Panc1 (cell line): ENCODE measurements around the gene LIPC. TPM values are rescaled to one million over a fixed set of nuclear protein-coding genes. Genes with fewer than 3 reads are reported as not detected.

Experiments used
- ATAC-seq: fragments of 200-7000 bp; cut with Tn5 transposase; 2 replicates; pipeline ENCODE4 v1.9.1; 2020; ENCODE audit warnings: mild to moderate bottlenecking, moderate library complexity
- BruUV-seq: library from RNA; stranded (reverse); fragments of 400-500 nt; replicated peaks from 2 replicates; lab custom pipeline; 2021; lab: Mats Ljungman, UMichigan
- CTCF ChIA-PET: fragments of 300-600 bp; sonication (Branson Sonifier 250); formaldehyde crosslinking; loops from one replicate; lab custom pipeline; 2022; ENCODE audit warnings: antibody characterized with exemption; lab: Charles Lee
- POLR2A ChIA-PET: fragments of 300-600 bp; sonication (Branson Sonifier 250); formaldehyde crosslinking; loops from one replicate; lab custom pipeline; 2022; ENCODE audit warnings: antibody characterized with exemption; lab: Charles Lee
- DNase-seq: peaks from one replicate; pipeline ENCODE4 v3.0.0-alpha.2; 2010; ENCODE audit warnings: low read depth, low spot score
- H3K27ac ChIP-seq: 2 replicates; pipeline ENCODE4 v1.5.1; 2011; ENCODE audit warnings: mild to moderate bottlenecking, low read length, inconsistent platforms
- H3K27me3 ChIP-seq: fragments of 200-500 bp; sonication (Bioruptor generic); 2 replicates; pipeline ENCODE4 v1.6.0; 2014; ENCODE audit warnings: low read length, inconsistent platforms; ENCODE audit not compliant: control insufficient read depth, insufficient read depth
- H3K36me3 ChIP-seq: fragments of 200-500 bp; sonication (Bioruptor generic); 2 replicates; pipeline ENCODE4 v1.5.1; 2014; ENCODE audit warnings: inconsistent platforms, mild to moderate bottlenecking, low read length, moderate library complexity; ENCODE audit not compliant: control insufficient read depth, insufficient read depth
- H3K4me1 ChIP-seq: 2 replicates; pipeline ENCODE4 v1.5.1; 2011; ENCODE audit warnings: inconsistent platforms, mild to moderate bottlenecking, low read length, moderate library complexity; ENCODE audit not compliant: control insufficient read depth, insufficient read depth
- H3K4me3 ChIP-seq, 2 experiments: 2 replicates each; pipeline ENCODE4 v1.5.1; 2011 to 2012; ENCODE audit warnings: low read depth in 2 of 2, low read length in 2 of 2, mild to moderate bottlenecking in 2 of 2, inconsistent platforms in 1 of 2, moderate library complexity in 1 of 2
- H3K9me3 ChIP-seq: fragments of 200-500 bp; sonication (Bioruptor generic); 2 replicates; pipeline ENCODE4 v1.5.1; 2014; ENCODE audit warnings: low read depth, mild to moderate bottlenecking, inconsistent platforms, low read length, moderate library complexity; ENCODE audit not compliant: control insufficient read depth, insufficient read depth
- POLR2AphosphoS5 ChIP-seq: IDR thresholded peaks from 2 replicates; pipeline ENCODE4 v1.6.1; 2012; ENCODE audit warnings: mild to moderate bottlenecking, low read depth, low read length, moderate library complexity
- REST ChIP-seq, 2 experiments: IDR thresholded peaks; 2 replicates each; pipeline ENCODE4 v1.6.1; 2011 to 2012; ENCODE audit warnings: low read depth in 2 of 2, control low read depth in 1 of 2, low read length in 1 of 2, mild to moderate bottlenecking in 1 of 2, moderate library complexity in 1 of 2; ENCODE audit not compliant: insufficient read depth in 1 of 2
- SIN3A ChIP-seq: IDR thresholded peaks from 2 replicates; pipeline ENCODE4 v1.6.1; 2012; ENCODE audit warnings: low read depth, mild to moderate bottlenecking, low read length, moderate library complexity, borderline replicate concordance; ENCODE audit not compliant: insufficient read depth
- TCF7L2 ChIP-seq: IDR thresholded peaks from 2 replicates; pipeline ENCODE4 v1.6.1; 2011; ENCODE audit warnings: mild to moderate bottlenecking, low read depth, low read length, inconsistent platforms
- in situ Hi-C: cut with HindIII; loops from 2 replicates; pipeline ENCODE4 v1.10.0; 2016; ENCODE audit warnings: low sequenced_read_pairs, low pct_unique_long_range_greater_than_20kb
- intact Hi-C: fragments of 100-400 bp; cut with micrococcal nuclease; formaldehyde crosslinking; loops from one replicate; pipeline ENCODE4 v1.10.0; 2022; ENCODE audit not compliant: unreplicated experiment
- total RNA-seq: library from RNA; stranded (reverse); gene quantifications from one replicate; pipeline ENCODE4 v1.2.1, GENCODE V29; 2021; ENCODE audit not compliant: unreplicated experiment
- TF ChIP-seq, protein P1 (sequence below): fragments of 450-650 bp; IDR thresholded peaks from 2 replicates; pipeline ENCODE4 v1.5.1; 2017; ENCODE audit warnings: mild to moderate bottlenecking

LIPC gene
- total RNA-seq, 1 experiment from 2014 or later: not detected

- no peak overlapping the region for H3K27ac ChIP-seq
- no peaks in the 10 kb centered on the region for H3K27me3 ChIP-seq
- intact Hi-C loops: no loop called here
- no peak for DNase-seq
- BruUV-seq: no TSS peak
- H3K36me3 ChIP-seq: no peaks in the 10 kb centered on the region
- CTCF ChIA-PET: no interaction called here
- H3K4me1 ChIP-seq: no peaks in the 10 kb centered on the region
- POLR2A ChIA-PET: no interaction called here
- H3K9me3 ChIP-seq: no peaks in the 10 kb centered on the region
- in situ Hi-C loops: no loop called here
- no peak for ATAC-seq
- H3K4me3 ChIP-seq: no peak overlapping the region
- TF ChIP-seq POLR2AphosphoS5 (no peak), SIN3A (no peak), TCF7L2 (no peak), REST (IDR thresholded peaks at IDR 0.05; ENCODE audit: insufficient read depth in 1 of 2, low read depth in 2 of 2, low read length in 1 of 2) (no peak)
- TF ChIP-seq, protein P1, sequence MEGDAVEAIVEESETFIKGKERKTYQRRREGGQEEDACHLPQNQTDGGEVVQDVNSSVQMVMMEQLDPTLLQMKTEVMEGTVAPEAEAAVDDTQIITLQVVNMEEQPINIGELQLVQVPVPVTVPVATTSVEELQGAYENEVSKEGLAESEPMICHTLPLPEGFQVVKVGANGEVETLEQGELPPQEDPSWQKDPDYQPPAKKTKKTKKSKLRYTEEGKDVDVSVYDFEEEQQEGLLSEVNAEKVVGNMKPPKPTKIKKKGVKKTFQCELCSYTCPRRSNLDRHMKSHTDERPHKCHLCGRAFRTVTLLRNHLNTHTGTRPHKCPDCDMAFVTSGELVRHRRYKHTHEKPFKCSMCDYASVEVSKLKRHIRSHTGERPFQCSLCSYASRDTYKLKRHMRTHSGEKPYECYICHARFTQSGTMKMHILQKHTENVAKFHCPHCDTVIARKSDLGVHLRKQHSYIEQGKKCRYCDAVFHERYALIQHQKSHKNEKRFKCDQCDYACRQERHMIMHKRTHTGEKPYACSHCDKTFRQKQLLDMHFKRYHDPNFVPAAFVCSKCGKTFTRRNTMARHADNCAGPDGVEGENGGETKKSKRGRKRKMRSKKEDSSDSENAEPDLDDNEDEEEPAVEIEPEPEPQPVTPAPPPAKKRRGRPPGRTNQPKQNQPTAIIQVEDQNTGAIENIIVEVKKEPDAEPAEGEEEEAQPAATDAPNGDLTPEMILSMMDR: no peak
These were observed 100.3 kb downstream of the LIPC start for GRCh38 chr15:58532126-58532525.

GRCh38 chr15:58534556-58534955 is 102.8 kb downstream of the LIPC start:
- Histone ChIP-seq H3K27ac (no peak overlapping the region), H3K36me3 (no peaks in the 10 kb centered on the region), H3K9me3 (no peaks in the 10 kb centered on the region), H3K4me3 (no peak overlapping the region), H3K27me3 (no peaks in the 10 kb centered on the region; the same call in 1 of the 2 replicates), H3K4me1 (no peaks in the 10 kb centered on the region)
- ChIA-PET POLR2A (no interaction called here), CTCF (interaction anchor here (0.5 kb wide), 1 partner anchor 22 kb away, joined by 4 read pairs; no protein-coding TSS in a partner anchor)
- intact Hi-C loops: no loop called here
- BruUV-seq: no TSS peak
- in situ Hi-C loops: no loop called here
- DNase-seq (no peak), ATAC-seq (no peak)
- TF ChIP-seq REST (IDR thresholded peaks at IDR 0.05; ENCODE audit: insufficient read depth in 1 of 2, low read depth in 2 of 2, low read length in 1 of 2): no peak
- no peak for TF ChIP-seq POLR2AphosphoS5
- TF ChIP-seq, protein P1: no peak
- no peak for TF ChIP-seq TCF7L2
- no peak for TF ChIP-seq SIN3A
